Activated naive CD4-positive, alpha-beta T cell treated with Interleukin-2 at 50 U/mL for 16 hours (primary cell): ENCODE measurements around the gene BST2.
A peak's percentile ranks its signal among the peaks of the same experiment; 100 is the strongest.
"Not testable (repeated sequence)": the region's sequence is repeated elsewhere in the genome, so short reads cannot be mapped to it uniquely, and the experiment has no call there.

Source experiments
- DNase-seq: peaks from one replicate; pipeline ENCODE4 v3.0.0-alpha.2; 2020

The BST2 gene

DNA sequence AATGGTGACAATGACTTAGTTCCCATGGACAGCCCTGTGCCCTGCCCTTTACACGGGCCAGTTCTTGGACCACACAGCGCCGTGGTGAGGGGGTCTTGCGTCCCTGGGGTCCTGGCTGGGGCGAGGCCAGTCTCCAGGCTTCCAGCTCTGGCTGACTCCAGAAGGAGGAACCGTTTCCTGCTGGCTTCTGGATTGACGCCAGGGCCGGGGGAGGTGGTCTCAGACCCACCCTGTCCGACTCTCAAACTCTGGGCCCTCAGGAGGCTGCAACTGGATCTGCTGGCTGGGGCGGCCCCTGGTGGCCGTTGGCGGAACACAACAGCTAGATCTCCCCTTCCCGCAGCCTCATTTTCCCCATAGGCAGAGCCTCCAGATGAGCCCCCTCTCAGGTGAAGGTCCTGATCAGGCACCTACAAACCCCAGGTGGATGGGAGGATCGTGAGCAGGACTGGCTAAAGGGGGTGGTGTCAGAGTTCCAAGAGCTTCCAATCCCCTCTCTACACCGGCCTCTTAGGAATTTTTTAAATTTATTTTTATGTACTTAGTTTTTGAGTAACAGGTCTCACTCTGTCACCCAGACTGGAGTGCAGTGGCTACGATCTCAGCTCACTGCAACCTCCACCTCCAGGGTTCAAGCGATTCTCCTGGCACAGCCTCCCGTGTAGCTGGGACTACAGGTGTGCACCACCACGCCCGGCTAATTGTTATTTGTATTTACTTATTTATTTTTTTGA is 19.4 kb downstream of the BST2 start:
- peak; percentile 70 for DNase-seq

- no peak for DNase-seq
These were observed 24.8 kb downstream of the BST2 start for GRCh38 chr19:17380426-17381138.

DNA sequence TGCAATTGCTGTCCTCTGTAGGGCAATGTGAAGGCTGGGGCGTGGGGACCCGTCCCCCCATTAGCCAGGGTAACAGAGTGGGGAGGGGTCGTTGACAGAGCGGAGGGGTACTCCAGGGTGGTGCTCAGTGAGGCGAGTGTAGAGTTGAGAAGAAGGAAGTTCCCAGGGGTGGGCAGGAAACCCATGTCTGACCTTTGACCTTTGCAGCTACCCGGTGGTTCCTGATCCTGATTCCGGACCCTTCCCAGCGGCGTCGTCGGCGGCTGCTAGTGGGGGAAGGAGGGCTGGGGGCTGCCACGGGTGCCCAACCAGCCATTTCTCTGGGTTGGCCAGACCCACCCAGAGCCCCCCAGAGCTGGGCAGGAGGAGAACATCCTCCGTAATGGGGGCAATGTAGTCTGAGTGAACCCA is 26.2 kb downstream of the BST2 start:
- no peak for DNase-seq

GRCh38 chr19:17378271-17378670 is 27.2 kb downstream of the BST2 start:
- DNase-seq, result no peak

DNA sequence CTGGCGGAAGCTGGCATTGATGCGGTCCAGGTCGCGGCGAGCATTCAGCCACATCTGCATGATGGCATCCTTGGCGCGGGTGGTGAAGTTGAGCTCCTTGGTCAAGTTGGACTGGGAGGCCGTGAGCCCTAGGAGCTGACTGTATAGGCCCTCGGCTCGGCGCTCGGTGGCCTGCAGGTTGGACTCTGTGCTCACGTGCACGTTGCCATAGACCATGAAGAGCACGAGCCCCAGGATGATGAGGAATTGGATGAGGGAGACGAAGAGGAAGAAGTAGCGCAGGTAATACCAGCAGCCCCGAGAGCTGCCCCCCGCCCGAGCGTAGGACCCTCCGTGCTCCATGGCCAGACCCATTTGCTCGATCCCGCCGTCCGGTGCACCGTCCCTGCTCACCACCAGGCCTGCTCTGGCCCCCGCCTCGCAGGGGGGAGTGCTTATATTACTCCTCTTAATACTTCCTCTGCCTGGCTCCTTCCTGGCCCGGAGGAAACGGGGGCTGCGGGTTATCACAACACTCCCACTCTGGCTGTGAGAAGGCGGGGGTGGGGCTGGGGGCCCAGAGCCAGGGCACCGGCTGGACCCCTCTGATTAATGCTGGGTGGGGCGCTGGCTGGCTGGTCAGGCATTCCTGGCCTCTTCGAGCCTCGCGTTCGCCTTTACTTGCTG is 28.4 kb downstream of the BST2 start, which contains the start of gene PLVAP:
Gene PLVAP, minus strand, starts transcription at position 408 of the 666 bp plus-strand sequence. Its CDS starts 54 bp downstream, at position 354.
- DNase-seq, result no peak

DNA sequence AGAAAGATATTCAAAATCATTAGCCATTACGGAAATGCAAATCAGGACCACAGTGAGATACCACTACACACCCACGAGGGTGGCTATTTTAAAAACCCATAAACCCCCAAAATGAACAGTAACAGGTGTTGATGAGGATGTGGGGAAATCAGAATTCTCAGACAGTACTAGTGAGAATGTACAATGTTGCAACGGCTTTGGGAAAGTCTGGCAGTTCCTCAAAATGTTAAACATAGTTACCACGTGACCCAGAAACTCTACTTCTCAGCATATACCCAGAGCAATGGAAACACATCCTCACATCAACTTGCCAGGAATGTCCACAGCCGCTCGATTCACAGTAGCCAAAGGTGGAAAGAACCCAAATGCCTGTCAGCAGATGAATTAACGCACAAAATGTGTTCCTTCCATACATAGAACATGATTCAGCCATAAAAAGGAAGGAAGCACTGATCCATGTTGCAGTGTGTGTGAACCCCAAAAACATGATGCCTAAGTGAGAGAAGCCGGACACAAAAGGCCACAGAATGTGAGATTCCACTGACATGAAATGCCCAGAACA is 35.3 kb downstream of the BST2 start:
- no peak for DNase-seq

DNA sequence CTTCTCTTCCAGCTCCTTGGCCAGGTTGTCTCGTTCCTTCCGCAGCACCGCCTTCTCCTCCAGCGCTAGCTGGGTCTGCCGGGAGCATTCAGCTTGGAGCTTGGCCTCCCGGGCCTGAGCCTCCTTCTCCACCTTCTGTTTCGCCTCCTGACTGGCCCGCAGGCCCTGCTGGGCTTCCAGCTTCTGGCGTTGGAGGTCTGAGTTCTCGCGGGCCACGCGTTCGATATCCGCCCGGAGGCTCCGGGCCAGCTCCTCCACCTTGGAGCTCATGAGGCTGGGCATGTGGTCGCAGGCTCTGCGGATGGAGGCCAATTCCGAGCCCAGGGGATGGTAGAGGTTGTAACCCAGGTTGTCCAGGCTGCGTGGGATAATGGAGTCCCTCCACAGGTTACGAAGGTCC is 40.1 kb downstream of the BST2 start:
- DNase-seq, result no peak

GRCh38 chr19:17363852-17364605 is 41.4 kb downstream of the BST2 start:
- DNase-seq, result not testable (repeated sequence)

DNA sequence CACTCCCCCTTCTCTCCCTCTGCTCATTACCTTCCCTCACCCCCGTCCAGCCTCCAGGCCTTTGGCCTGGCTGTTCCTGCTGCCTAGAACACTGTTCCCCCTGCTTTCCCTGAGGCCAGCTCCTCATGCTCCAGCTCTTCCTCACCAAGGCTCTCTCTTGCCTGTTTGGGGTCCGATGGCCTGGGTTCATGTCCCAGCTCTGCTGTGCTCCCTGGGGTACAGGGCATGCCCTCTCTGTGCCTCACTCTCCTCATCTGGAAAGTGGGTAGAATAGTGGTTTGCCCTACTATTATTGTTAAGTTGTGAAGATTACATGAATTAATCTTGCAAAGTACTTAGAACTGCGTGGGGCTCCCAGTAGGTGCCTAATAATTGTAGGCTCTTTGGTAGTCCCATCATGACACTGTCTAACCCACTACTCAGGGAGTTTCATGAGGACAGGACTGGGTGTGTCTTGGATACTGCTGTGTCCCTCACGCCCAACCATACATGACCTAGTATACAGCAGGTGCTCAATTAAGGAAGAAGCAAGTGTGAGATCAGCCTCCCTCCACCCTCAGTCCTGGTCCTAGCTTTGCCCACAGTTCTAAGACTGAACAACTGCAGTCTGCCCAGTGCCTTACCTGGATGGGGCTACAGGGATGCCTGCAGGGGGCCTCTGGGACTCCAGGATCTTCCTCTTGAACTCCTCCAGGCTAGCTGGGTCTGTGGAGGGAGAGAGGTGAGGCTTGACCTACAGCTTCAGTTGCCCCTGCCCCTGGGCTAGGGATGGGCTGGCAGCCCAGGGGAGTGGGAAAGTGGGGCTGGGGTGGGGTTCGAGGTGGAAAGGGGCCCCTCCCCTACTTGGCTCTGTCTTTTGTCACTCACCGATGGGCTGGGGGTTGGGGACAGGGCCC is 45.3 kb downstream of the BST2 start:
- no peak for DNase-seq

DNA sequence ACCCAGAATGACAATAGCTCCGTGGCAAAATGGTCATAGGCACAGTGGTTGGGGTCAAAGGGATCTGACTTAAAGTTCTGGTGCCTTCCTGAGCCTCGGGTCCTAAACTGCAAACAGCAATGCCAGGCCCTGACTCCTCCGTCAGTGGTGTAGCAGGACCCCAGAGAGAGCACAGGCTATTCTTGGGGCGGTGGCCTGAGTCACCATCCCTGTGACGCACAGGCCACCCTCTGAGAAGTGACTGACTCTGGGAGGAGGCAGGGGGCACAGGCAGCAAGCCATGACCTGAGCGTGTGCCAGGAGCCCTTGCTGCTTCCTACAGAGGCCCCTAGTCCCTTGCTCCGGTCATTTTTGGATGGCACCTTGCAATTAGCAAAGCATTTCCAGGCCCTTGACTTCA is 47.0 kb downstream of the BST2 start:
- no peak for DNase-seq

GRCh38 chr19:17357724-17358123 is 47.7 kb downstream of the BST2 start:
- no peak for DNase-seq

DNA sequence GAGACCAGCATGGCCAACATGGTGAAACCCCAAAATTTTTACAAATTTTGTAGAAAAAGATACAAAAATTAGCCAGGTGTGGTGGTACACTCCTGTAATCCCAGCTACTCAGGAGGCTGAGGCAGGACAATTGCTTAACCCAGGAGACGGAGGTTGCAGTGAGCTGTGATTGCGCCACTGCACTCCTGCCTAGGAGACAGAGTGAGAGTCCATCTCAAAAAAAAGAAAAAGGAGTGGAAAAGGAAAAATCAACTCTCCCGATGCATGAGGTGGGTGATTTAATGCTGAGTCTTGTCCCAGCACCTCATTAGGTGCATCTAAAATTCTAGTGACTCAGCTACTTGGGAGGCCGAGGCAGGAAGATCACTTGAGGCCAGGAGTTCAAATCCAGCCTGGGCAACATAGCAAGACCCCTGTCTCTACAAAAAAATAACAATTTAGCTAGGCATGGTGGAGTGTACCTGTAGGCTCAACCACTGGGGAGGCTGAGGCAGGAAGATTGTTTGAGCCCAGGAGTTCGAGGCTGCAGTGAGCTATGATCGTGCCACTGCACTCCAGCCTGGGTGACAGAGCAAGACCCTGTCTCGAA is 48.3 kb downstream of the BST2 start:
- DNase-seq, result no peak

- no peak for DNase-seq
These were observed 52.0 kb downstream of the BST2 start for GRCh38 chr19:17353386-17353785.
